ENCODE results near the gene DDX10.
A peak's percentile ranks its signal among the peaks of the same experiment; 100 is the strongest.

Gene DDX10

GRCh38 chr11:108886660-108887009 is 221.8 kb downstream of the DDX10 start:
- no peaks in the 10 kb centered on the region for H3K79me2 ChIP-seq (ENCODE audit: insufficient read depth, low read length)
- no peak overlapping the region for H3K4me2 ChIP-seq (ENCODE audit: insufficient read depth, low read length)
- no peak overlapping the region for H3K9ac ChIP-seq (ENCODE audit: low read depth, low read length)
- H3K4me3 ChIP-seq (ENCODE audit: low read depth in 1 of 2, low read length in 2 of 2) = no peak overlapping the region
- H3K4me1 ChIP-seq (ENCODE audit: insufficient read depth, low read length) = peaks cover 18% of the 10 kb centered on the region
- H2AFZ ChIP-seq (ENCODE audit: low read depth, low read length) = no peak overlapping the region
- H3K36me3 ChIP-seq (ENCODE audit: insufficient read depth, low read length) = no peaks in the 10 kb centered on the region
- H3K27me3 ChIP-seq (ENCODE audit: insufficient read depth, low read length, poor library complexity) = no peaks in the 10 kb centered on the region
- no peak for TF ChIP-seq EZH2 (IDR thresholded peaks at IDR 0.05; ENCODE audit: borderline replicate concordance, low read depth, low read length, severe bottlenecking)
- TF ChIP-seq CTCF (IDR thresholded peaks at IDR 0.05; ENCODE audit: borderline replicate concordance, extremely low read depth, low read length, poor library complexity, severe bottlenecking) = no peak
- DNase-seq = no peak
- no peak overlapping the region for H3K27ac ChIP-seq (ENCODE audit: low read length)
- no peaks in the 10 kb centered on the region for H3K9me3 ChIP-seq (ENCODE audit: insufficient read depth, low read length, severe bottlenecking)
- ATAC-seq (ENCODE audit: insufficient read depth, low read depth) = no peak
- no peaks in the 10 kb centered on the region for H4K20me1 ChIP-seq (ENCODE audit: insufficient read depth, low read length)

- H3K9ac ChIP-seq (ENCODE audit: low read depth, low read length) = no peak overlapping the region
- no peak overlapping the region for H2AFZ ChIP-seq (ENCODE audit: low read depth, low read length)
- TF ChIP-seq EZH2 (IDR thresholded peaks at IDR 0.05; ENCODE audit: borderline replicate concordance, low read depth, low read length, severe bottlenecking) (no peak), CTCF (IDR thresholded peaks at IDR 0.05; ENCODE audit: borderline replicate concordance, extremely low read depth, low read length, poor library complexity, severe bottlenecking) (no peak)
- H3K27me3 ChIP-seq (ENCODE audit: insufficient read depth, low read length, poor library complexity) = no peaks in the 10 kb centered on the region
- peak overlapping the region; percentile 46; the same call in 1 of the 2 replicates for H3K4me2 ChIP-seq (ENCODE audit: insufficient read depth, low read length)
- no peak overlapping the region for H3K4me3 ChIP-seq (ENCODE audit: low read depth in 1 of 2, low read length in 2 of 2)
- ATAC-seq (ENCODE audit: insufficient read depth, low read depth) (peak; percentile 86), DNase-seq (peak; percentile 54)
- no peaks in the 10 kb centered on the region for H3K79me2 ChIP-seq (ENCODE audit: insufficient read depth, low read length)
- H3K4me1 ChIP-seq (ENCODE audit: insufficient read depth, low read length) = peaks cover 18% of the 10 kb centered on the region
- peak overlapping the region; percentile 27; the same call in 1 of the 2 replicates for H3K27ac ChIP-seq (ENCODE audit: low read length)
- no peaks in the 10 kb centered on the region for H3K36me3 ChIP-seq (ENCODE audit: insufficient read depth, low read length)
- H4K20me1 ChIP-seq (ENCODE audit: insufficient read depth, low read length) = no peaks in the 10 kb centered on the region
- no peaks in the 10 kb centered on the region for H3K9me3 ChIP-seq (ENCODE audit: insufficient read depth, low read length, severe bottlenecking)
Measured at GRCh38 chr11:108887436-108888238, 222.8 kb downstream of the DDX10 start.

- Histone ChIP-seq H3K9me3 (ENCODE audit: insufficient read depth, low read length, severe bottlenecking) (peaks cover under 1% of the 10 kb centered on the region), H3K4me3 (ENCODE audit: low read depth in 1 of 2, low read length in 2 of 2) (no peak overlapping the region), H4K20me1 (ENCODE audit: insufficient read depth, low read length) (no peaks in the 10 kb centered on the region), H3K9ac (ENCODE audit: low read depth, low read length) (no peak overlapping the region), H3K27me3 (ENCODE audit: insufficient read depth, low read length, poor library complexity) (no peaks in the 10 kb centered on the region), H2AFZ (ENCODE audit: low read depth, low read length) (no peak overlapping the region), H3K79me2 (ENCODE audit: insufficient read depth, low read length) (no peaks in the 10 kb centered on the region), H3K4me1 (ENCODE audit: insufficient read depth, low read length) (peaks cover 18% of the 10 kb centered on the region), H3K27ac (ENCODE audit: low read length) (no peak overlapping the region), H3K4me2 (ENCODE audit: insufficient read depth, low read length) (no peak overlapping the region), H3K36me3 (ENCODE audit: insufficient read depth, low read length) (no peaks in the 10 kb centered on the region)
- DNase-seq (no peak), ATAC-seq (ENCODE audit: insufficient read depth, low read depth) (no peak)
- no peak for TF ChIP-seq CTCF (IDR thresholded peaks at IDR 0.05; ENCODE audit: borderline replicate concordance, extremely low read depth, low read length, poor library complexity, severe bottlenecking)
Measured at GRCh38 chr11:108890482-108891105, 225.7 kb downstream of the DDX10 start.
